ENCODE data around the gene GRID1.

The GRID1 gene

GRCh38 chr10:86288695-86289576, 77.7 kb downstream of the GRID1 start:
- DNase-seq: no peak

GRCh38 chr10:86287966-86288579, 78.5 kb downstream of the GRID1 start:
- no peak for DNase-seq

DNA sequence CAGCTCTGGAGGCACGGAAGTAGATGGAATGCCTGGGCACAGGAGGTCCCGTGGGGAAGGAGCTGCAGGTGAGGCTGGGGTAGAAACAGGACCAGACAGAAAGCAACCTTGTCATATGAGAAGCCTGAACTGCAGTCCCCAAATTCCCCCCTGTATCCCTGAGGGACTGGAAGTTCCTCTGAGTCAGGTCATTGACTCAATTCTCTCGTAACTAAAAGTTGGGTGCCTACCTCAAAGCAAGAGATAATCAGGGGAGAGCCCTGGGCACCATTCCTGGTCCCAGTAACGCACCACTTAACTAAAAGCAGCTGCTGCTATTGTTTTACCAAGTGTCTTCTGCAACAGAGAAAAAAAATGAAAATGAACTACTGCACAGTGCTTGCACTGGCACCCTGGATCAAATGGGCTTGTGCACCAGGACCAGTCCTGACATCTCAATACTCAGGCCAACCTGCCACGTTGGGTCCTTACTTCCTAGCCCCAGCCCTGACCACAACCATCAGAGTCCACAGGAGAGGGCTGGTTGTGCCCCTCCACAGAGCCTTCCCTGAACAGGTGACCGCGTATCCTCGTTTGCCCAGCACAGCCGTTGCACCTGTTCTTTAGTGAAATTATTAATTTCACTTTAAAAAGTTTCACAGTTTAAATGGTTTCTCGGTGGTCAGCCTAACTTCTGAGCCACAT, 79.3 kb downstream of the GRID1 start:
- no peak for DNase-seq

- DNase-seq: no peak
These were observed 80.1 kb downstream of the GRID1 start for GRCh38 chr10:86286236-86287109.

- no peak for DNase-seq
These were observed 81.3 kb downstream of the GRID1 start for GRCh38 chr10:86285136-86285790.

DNA sequence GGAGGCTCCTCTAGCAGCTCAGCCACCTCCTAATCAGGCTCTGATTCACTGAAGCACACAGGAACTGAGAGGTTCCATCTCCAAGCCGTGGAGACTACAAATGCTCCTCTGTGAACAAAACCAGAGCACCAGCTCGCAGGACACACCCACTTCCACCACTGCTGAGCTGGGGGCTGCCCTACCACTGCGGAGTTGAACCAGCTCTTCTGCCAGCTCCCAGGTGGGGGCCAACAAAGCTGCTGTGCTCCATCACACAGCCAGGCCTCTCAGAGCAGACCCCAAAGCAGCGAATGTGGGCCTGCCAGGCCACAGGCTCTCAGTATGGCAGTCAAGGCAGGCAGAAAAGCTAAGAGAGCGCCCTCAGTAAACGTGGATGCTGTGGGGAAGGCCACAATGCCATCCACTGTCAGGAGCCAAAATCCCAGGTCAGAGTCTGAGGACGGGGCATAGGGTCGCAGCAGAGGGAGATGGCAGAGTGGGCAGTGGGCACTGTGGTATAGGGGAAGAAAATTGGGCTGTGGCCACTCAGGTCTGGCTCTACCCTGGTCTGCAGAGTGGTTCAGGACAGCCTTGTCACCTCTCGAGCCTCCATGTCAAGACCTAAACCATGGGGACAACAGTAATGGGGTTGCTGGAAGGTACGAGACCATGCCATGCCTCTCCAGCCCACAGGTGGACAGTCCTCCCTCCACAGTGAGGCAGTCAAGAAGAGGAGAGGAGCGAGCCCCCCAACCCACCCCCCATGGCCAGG, 82.1 kb downstream of the GRID1 start:
- DNase-seq: no peak

DNA sequence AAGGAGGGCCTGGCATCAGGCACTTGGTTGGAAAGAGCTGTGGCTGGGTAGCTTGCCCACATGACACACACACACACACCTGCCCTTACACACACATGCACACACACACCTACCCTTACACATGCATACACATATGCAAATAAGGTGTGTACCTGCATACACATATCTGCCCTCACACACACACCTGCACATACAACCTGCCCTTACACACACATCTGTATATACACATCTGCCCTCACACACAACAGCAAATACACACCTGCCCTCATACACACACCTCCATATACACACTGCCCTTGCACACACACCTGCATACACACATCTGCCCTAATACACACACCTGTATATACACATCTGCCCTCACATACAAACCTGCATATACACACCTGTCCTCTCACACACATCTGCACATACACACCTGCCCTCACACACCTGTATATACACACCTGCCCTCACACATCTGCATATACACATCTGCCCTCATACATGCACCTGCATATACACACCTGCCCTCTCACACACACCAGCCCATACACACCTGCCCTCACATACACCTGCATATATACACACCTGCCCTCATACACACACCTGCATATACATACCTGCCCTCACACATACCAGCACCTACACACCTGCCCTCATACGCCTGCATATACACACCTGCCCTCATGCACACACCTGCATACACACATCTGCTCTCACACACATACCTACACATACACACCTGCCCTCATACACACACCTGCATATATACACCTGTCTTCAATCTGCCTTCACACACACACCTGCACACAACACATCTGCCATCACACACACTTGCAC, 82.9 kb downstream of the GRID1 start:
- DNase-seq: no peak

DNA sequence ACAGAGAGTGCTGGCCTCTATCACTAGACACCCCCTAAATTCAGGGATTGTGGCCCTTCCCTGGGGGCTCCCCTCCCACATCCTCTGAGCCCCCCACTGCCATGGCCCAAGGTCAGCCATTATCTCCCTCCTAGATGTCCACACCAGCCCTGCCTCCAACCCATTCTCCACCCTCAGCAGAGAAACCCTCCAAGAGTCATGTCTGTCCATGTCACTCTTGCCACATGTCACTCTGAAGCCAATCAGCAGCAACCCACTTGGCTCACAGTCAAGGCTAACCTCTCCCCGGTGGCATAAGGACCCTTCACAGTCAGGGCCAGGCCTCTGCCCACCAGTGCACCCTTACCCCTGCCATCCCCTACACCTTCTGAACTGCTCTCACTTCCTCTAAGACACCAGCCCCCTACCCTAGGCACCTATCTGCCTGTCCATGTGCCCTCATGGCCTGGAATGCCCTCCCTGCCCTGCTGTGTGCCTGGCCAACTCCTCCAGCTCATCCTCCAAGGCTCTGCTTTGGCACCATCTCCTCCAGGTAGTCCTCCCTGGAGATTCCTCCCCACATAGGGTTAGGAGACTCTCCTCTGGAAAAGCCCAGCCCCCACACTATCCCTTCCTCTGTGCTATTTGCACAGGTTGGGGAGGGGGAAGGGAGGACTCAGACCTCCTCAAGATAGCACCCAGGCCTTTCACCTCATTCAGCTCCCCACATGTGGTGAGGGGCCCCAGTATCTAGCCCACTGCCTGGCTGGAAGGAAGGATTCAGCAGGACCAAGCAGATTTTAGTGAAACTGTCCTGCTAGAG, 83.7 kb downstream of the GRID1 start:
- no peak for DNase-seq

DNA sequence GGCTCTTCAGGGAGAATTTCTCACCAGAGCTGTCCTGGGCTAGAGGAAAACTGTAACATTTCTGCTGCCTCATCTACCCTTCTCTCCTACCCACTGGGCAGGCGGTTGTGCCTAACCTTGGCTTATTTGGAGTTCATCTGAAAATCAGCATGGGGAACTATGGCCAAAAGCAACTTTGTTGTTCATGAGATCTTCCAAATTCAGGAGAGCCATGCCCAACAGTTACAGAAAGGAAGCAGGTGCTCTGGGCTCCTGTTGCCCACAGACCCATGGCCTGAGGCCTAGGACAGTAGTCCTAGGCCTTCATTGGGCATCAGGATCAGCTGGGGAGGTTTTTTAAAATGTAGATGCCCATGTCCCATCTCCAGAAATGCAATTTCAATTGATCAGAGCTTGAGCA, 85.2 kb downstream of the GRID1 start:
- no peak for DNase-seq

GRCh38 chr10:86269332-86269731, 97.3 kb downstream of the GRID1 start:
- no peak for DNase-seq

GRCh38 chr10:86267286-86268195, 99.1 kb downstream of the GRID1 start:
- DNase-seq: no peak

DNA sequence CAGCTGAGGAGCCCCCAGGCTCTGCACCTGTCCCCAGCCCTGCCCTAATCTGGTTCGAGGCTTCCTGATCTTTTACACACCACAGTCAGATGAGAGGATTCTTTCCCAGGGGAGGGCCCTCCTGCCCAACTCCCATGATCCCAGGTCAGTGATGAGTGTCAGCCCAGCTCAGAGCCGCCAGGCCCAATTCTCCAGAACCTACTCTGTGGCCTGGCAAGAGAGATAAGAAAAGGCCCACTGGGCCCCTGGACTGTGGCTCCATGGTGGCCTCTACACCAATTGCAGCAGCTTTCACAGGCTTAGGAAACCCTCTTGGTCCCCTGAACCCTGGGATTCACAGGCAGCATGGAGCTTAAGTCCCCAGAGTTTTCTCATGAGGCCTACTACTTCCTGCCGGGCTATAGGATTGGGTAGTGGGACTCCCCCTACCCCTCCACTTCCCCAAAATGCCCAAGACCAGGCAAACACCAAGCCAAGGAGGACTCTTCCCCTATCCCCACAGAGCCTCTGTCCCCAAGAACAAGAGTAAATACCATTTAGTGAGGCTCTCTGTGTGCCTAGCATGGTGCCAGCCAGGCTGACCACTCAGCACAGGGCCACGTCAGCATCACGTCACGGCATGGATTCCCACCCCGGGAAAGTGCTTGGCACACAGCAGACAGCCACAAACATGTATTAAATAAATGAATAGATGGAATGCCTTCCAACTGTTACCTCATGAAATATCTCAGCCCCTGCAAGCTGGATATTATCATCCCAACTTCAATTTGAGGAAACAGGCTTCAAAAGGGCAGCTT, 100.0 kb downstream of the GRID1 start:
- DNase-seq: no peak

GRCh38 chr10:86265895-86266259, 100.7 kb downstream of the GRID1 start:
- no peak for DNase-seq

DNA sequence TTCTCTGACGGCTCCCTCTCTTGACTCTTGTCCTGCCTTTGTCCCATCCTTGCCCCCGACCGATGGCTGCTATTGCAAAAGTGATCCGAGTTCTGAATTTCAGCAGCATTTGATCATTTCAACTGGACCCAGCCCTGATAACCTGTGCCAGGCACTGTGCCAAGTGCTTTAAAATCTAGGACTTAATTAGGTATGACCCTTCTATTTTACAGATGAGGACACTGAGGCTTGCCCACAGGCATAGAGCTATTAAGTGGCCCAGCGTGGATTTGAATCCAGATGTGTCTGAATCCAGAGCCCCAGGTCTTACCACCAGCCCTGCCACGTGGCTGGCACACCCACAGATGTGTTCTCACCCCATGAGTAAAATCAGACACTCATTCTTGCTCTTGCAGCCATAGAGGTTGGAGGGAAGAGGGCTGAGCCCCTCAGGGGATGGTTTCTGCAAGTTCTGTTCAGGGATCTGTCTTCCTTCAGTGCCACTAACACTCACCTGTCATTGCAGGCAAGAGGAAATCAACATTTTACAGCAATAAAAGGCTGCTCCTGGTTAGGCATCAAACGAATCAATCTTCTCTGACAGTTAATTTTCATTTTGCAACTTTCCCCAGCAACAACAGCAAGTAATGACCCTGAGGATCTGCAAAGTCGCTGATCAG, 101.2 kb downstream of the GRID1 start:
- DNase-seq: no peak

GRCh38 chr10:86264481-86265231, 101.9 kb downstream of the GRID1 start:
- no peak for DNase-seq

DNA sequence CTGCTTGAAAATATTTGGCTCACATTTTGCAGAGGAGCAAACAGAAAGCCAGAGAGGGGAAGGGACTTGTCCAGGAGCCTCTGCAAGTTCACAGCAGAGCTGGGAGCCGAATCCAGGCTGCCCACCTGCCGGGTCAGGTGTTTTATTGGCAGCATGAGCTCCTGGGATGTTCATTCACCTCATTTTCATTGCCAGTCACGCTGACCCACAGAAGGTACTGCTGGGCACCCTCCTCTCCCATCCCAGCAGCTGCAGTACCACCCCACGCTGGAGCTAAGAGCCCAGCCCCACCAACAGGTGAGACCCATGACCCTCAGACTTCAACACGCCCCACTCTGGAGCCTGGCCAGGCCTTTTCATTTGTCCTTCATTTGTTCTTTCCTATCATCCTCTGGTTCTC, 102.7 kb downstream of the GRID1 start:
- no peak for DNase-seq

- DNase-seq: no peak
These were observed 103.4 kb downstream of the GRID1 start for GRCh38 chr10:86263209-86263608.
